Prostate gland (tissue), 2 donors: Measurements from ENCODE around the gene SLC44A5.

ENCODE experiments used
- POLR2A ChIP-seq: fragments of 450-650 bp; IDR thresholded peaks from one replicate; pipeline ENCODE4 v1.6.1; 2016; ENCODE audit warnings: antibody characterized with exemption, mild to moderate bottlenecking
- TF ChIP-seq, protein P1 (sequence below), 4 experiments: fragments of 200-600 bp in 2 of 4; fragments of 450-650 bp in 2 of 4; sonication (generic) in 2 of 4; IDR thresholded peaks; 1 replicate in 3 of 4; 2 replicates in 1 of 4; pipeline ENCODE4 v1.5.1; 2016 to 2019; ENCODE audit warnings: antibody characterized with exemption in 4 of 4, mild to moderate bottlenecking in 2 of 4, moderate library complexity in 2 of 4

DNA sequence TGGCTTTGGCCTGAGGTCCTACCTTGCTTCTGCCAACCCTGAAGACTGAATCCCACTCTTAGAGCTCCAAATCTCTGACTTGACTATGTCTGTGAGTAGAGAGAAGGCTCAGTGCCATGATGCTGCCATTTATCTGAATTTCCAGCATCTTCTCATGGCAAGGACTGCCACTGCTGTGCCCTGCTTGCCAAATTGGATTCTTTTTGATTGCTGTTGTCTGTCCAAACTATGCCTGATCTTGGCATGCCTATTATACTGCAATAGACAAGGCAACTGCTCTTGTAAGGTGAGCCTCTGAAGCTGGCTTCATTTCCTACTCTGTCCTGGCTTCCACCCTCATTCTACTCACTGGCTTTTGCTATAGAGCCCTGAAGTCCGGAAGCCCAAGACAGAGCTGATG, 210.2 kb downstream of the SLC44A5 start:
- no peak for TF ChIP-seq POLR2A
- TF ChIP-seq, protein P1, sequence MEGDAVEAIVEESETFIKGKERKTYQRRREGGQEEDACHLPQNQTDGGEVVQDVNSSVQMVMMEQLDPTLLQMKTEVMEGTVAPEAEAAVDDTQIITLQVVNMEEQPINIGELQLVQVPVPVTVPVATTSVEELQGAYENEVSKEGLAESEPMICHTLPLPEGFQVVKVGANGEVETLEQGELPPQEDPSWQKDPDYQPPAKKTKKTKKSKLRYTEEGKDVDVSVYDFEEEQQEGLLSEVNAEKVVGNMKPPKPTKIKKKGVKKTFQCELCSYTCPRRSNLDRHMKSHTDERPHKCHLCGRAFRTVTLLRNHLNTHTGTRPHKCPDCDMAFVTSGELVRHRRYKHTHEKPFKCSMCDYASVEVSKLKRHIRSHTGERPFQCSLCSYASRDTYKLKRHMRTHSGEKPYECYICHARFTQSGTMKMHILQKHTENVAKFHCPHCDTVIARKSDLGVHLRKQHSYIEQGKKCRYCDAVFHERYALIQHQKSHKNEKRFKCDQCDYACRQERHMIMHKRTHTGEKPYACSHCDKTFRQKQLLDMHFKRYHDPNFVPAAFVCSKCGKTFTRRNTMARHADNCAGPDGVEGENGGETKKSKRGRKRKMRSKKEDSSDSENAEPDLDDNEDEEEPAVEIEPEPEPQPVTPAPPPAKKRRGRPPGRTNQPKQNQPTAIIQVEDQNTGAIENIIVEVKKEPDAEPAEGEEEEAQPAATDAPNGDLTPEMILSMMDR (IDR thresholded peaks at IDR 0.05) = no peak
